Adrenal gland (tissue), 12 donors: ENCODE results near the gene OR1N2. TPM values are rescaled to one million over a fixed set of nuclear protein-coding genes. Genes with fewer than 3 reads are reported as not detected.
"Not testable (repeated sequence)": the region's sequence is repeated elsewhere in the genome, so short reads cannot be mapped to it uniquely, and the experiment has no call there.

ENCODE experiments used
- DNase-seq, 7 donors: peaks; one replicate each; pipeline ENCODE4 v3.0.0-alpha.2; 2019 to 2020
- H3K27ac ChIP-seq, 5 donors: fragments of 200-600 bp; sonication (generic) in 4 of 5; 1 replicate in 3 of 5; 2 replicates in 2 of 5; pipeline versions ENCODE4 v1.5.1 to v1.8.0; 2016 to 2020; ENCODE audit warnings: mild to moderate bottlenecking in 1 of 5
- H3K27me3 ChIP-seq: fragments of 200-600 bp; 2 replicates; pipeline ENCODE4 v1.8.0; 2021
- H3K36me3 ChIP-seq, 2 donors: fragments of 200-600 bp; replicated peaks in 1 of 2; 1 replicate in 1 of 2; 2 replicates in 1 of 2; pipeline versions ENCODE4 v1.5.1 to v1.8.0; 2018 to 2022
- H3K4me1 ChIP-seq, 2 donors: fragments of 200-600 bp; replicated peaks in 1 of 2; 1 replicate in 1 of 2; 2 replicates in 1 of 2; pipeline versions ENCODE4 v1.5.1 to v1.8.0; 2018 to 2021
- H3K4me3 ChIP-seq, 4 donors: fragments of 200-600 bp; sonication (generic) in 3 of 4; one replicate each; pipeline ENCODE4 v1.5.1; 2016 to 2018
- H3K9me3 ChIP-seq, 3 donors: fragments of 200-600 bp; sonication (generic) in 1 of 3; replicated peaks in 1 of 3; 1 replicate in 2 of 3; 2 replicates in 1 of 3; pipeline versions ENCODE4 v1.5.1 to v1.8.0; 2016 to 2021
- CTCF ChIP-seq, 6 experiments: fragments of 450-650 bp in 4 of 6; fragments of 200-600 bp in 2 of 6; sonication (generic) in 1 of 6; IDR thresholded peaks; 1 replicate in 5 of 6; 2 replicates in 1 of 6; pipeline versions ENCODE4 v1.5.1 to v1.8.0; 2016 to 2021; ENCODE audit warnings: antibody characterized with exemption in 6 of 6, mild to moderate bottlenecking in 2 of 6, moderate library complexity in 1 of 6
- POLR2A ChIP-seq, 2 donors: fragments of 450-650 bp; IDR thresholded peaks; one replicate each; pipeline ENCODE4 v1.6.1; 2017; ENCODE audit warnings: antibody characterized with exemption in 2 of 2, mild to moderate bottlenecking in 2 of 2, moderate library complexity in 1 of 2
- WGBS, 4 donors: extraction: QIAGEN DNeasy Blood & Tissue Kit in 2 of 4; methylation state at CpG; one replicate each; pipeline versions ENCODE4 v1.1.5 to v1.1.7; 2013 to 2017; 5-methylcytosine and 5-hydroxymethylcytosine counted together
- intact Hi-C, 2 donors: fragments of 100-400 bp; cut with DNase I; formaldehyde crosslinking; loops; one replicate each; pipeline versions ENCODE4 v1.14.1 to v1.15.0; 2022 to 2023
- polyA plus RNA-seq, 3 donors: library from polyadenylated mRNA; stranded (reverse); fragments of 200-250 nt in 2 of 3; fragments of 350-450 nt in 1 of 3; fragmentation: Illumina TruSeq in 1 of 3; extraction: RNeasy Lipid Tissue Mini Kit (QIAGEN cat#74804) in 1 of 3; gene quantifications; one replicate each; pipeline ENCODE4 v1.2.3, GENCODE V29; 2013 to 2014
- total RNA-seq, 9 donors: library from RNA; depleted of rRNA in 4 of 9; stranded (reverse); fragments of >200 nt in 4 of 9; fragments of 120-200 nt in 1 of 9; fragmentation: NEBNext Ultra II Directional in 1 of 9; extraction: Animal tissue kit (Norgen Biotek cat#: 25700) in 1 of 9; gene quantifications; one replicate each; pipeline versions ENCODE4 v1.1.0 to v1.2.4, GENCODE V29; 2013 to 2023
- donor health status: healthy with polysubstance abuse.
- donor health status: Bipolar disorder and iron deficiency.
- donor health status: DM: yes; HTN: yes; CAD: no.
- donor health status: DM: no; HTN: no; CAD: no.
- donor health status: DM: no; HTN: no; CAD: no.
- donor health status: DM: yes; HTN: yes; CAD: no.

The OR1N2 gene
- total and polyA plus RNA-seq, 12 donors: not detected

DNA sequence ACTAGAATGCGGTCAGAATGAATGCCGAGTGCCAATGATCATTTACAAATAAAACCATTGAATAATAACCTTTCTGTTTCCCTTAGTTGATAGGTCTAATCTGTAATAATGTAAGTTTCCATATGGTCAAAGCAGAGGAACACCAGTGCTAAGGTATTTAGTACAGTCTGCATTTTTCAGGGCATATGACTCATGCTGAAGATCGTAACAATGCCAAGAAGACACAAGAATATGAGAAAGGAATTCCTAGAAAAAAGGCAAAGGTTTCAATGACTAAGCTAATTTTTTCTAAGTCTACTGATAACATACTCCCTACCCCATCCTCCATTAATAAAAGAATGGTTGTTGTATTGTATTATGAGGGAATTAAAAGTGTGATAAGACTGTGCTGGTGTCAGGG lies 27.4 kb downstream of the OR1N2 start:
- intact Hi-C loops: no loop called here
- H3K9me3 ChIP-seq: no peaks in the 10 kb centered on the region
- H3K36me3 ChIP-seq: no peaks in the 10 kb centered on the region
- no peak for TF ChIP-seq CTCF (IDR thresholded peaks at IDR 0.05)
- no peak for TF ChIP-seq POLR2A (IDR thresholded peaks at IDR 0.05)
- no peaks in the 10 kb centered on the region for H3K4me1 ChIP-seq
- H3K27me3 ChIP-seq: no peaks in the 10 kb centered on the region
- H3K4me3 ChIP-seq: no peak overlapping the region
- WGBS, 4 donors: 66 to 81% (median 72%) methylated on average over 3 of the region's 3 CpGs
- no peak for DNase-seq
- H3K27ac ChIP-seq: no peak overlapping the region

DNA sequence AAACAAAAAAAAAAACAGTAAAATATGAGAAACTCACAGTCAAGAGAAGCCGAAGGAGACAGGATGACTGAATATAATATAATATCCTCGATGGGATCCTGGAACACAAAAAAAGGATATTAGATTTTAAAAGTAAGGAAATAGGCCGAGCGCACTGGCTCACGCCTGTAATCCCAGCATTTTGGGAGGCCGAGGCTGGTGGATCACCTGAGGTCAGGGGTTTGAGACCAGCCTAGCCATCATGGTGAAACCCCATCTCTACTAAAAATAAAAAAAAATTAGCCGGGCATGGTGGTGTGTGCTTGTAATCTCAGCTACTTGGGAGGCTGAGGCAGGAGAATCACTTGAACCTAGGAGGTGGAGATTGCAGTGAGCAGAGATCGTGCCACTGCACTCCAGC lies 30.4 kb downstream of the OR1N2 start, which contains the start of gene OR1L8:
Gene OR1L8 (minus strand): TSS at position 101 of the 400 bp plus-strand sequence. CDS start 14,907 bp downstream, outside the sequence.
- intact Hi-C loops, DNase-seq, H3K4me3 ChIP-seq, H3K9me3 ChIP-seq, H3K27me3 ChIP-seq, H3K27ac ChIP-seq, H3K36me3 ChIP-seq, H3K4me1 ChIP-seq: not testable (repeated sequence)
- 78 to 85% (median 83%) methylated on average over 8 of the region's 8 CpGs for WGBS, 4 donors

Other genes with a start within 250 kb of the OR1N2 start
- gene PTGS1, start 182.1 kb upstream of the OR1N2 start, total RNA-seq: 1 to 10 TPM in 8 of 9 donors, under 1 TPM in 1; 0.78 to 6.6 (median 5.6) TPM
- gene PTGS1, start 182.1 kb upstream of the OR1N2 start, polyA plus RNA-seq: 1 to 10 TPM; 1.3 to 1.7 (median 1.6) TPM
- gene OR1J1, start 75.2 kb upstream of the OR1N2 start, total RNA-seq: not detected
- gene OR1J1, start 75.2 kb upstream of the OR1N2 start, polyA plus RNA-seq: not detected
- gene OR1J2, start 42.3 kb upstream of the OR1N2 start, total RNA-seq: not detected
- gene OR1J2, start 42.3 kb upstream of the OR1N2 start, polyA plus RNA-seq: not detected
- gene OR1J4, start 34.0 kb upstream of the OR1N2 start, total RNA-seq: not detected
- not detected for gene OR1J4, start 34.0 kb upstream of the OR1N2 start, polyA plus RNA-seq
- not detected for gene OR1N1, start 25.8 kb upstream of the OR1N2 start, total RNA-seq
- not detected for gene OR1N1, start 25.8 kb upstream of the OR1N2 start, polyA plus RNA-seq
- gene OR1L8, start 30.3 kb downstream of the OR1N2 start, total RNA-seq: under 1 TPM in 3 of 9 donors, not detected in 6; 0.06 to 0.71 (median 0.29) TPM
- under 1 TPM in 2 of 3 donors, not detected in 1; 0.07 to 0.09 TPM for gene OR1L8, start 30.3 kb downstream of the OR1N2 start, polyA plus RNA-seq
- not detected for gene OR1Q1, start 61.6 kb downstream of the OR1N2 start, total RNA-seq
- gene OR1Q1, start 61.6 kb downstream of the OR1N2 start, polyA plus RNA-seq: not detected
- not detected for gene OR1B1, start 104.5 kb downstream of the OR1N2 start, total RNA-seq
- not detected for gene OR1B1, start 104.5 kb downstream of the OR1N2 start, polyA plus RNA-seq
- gene OR1L1, start 108.6 kb downstream of the OR1N2 start, total RNA-seq: not detected
- not detected for gene OR1L1, start 108.6 kb downstream of the OR1N2 start, polyA plus RNA-seq
- not detected for gene OR1L3, start 122.0 kb downstream of the OR1N2 start, total RNA-seq
- not detected for gene OR1L3, start 122.0 kb downstream of the OR1N2 start, polyA plus RNA-seq
- not detected for gene OR1L4, start 170.9 kb downstream of the OR1N2 start, total RNA-seq
- not detected for gene OR1L4, start 170.9 kb downstream of the OR1N2 start, polyA plus RNA-seq
- gene OR1L6, start 189.2 kb downstream of the OR1N2 start, total RNA-seq: not detected
- gene OR1L6, start 189.2 kb downstream of the OR1N2 start, polyA plus RNA-seq: not detected
- not detected for gene OR5C1, start 235.8 kb downstream of the OR1N2 start, total RNA-seq
- gene OR5C1, start 235.8 kb downstream of the OR1N2 start, polyA plus RNA-seq: not detected
- gene OR1K1, start 247.0 kb downstream of the OR1N2 start, total RNA-seq: not detected
- gene OR1K1, start 247.0 kb downstream of the OR1N2 start, polyA plus RNA-seq: not detected